H9 (cell line): ENCODE data around the gene KIF12. TPM values are rescaled to one million over a fixed set of nuclear protein-coding genes. Genes with fewer than 3 reads are reported as not detected.

Experiments
- DNase-seq: peaks from one replicate; pipeline ENCODE4 v3.0.0-alpha.2; 2017
- H2AFZ ChIP-seq: one replicate; pipeline ENCODE4 v1.6.1; 2013; ENCODE audit warnings: mild to moderate bottlenecking, low read length, control low read depth, moderate library complexity
- H2AK5ac ChIP-seq: 2 replicates; pipeline ENCODE4 v1.6.1; 2013; ENCODE audit warnings: low read length, control low read depth, mixed read lengths; ENCODE audit not compliant: insufficient read length
- H2BK120ac ChIP-seq: one replicate; pipeline ENCODE4 v1.6.1; 2013; ENCODE audit warnings: low read depth, mild to moderate bottlenecking, low read length, control low read depth, inconsistent platforms; ENCODE audit not compliant: poor library complexity, severe bottlenecking
- H2BK12ac ChIP-seq: 2 replicates; pipeline ENCODE4 v1.6.1; 2013; ENCODE audit warnings: low read length, control low read depth, mixed read lengths, low read depth; ENCODE audit not compliant: insufficient read length
- H2BK15ac ChIP-seq: 2 replicates; pipeline ENCODE4 v1.6.1; 2013; ENCODE audit warnings: low read depth, low read length, control low read depth
- H2BK20ac ChIP-seq: one replicate; pipeline ENCODE4 v1.6.1; 2013; ENCODE audit warnings: low read depth, mild to moderate bottlenecking, low read length, control low read depth, inconsistent platforms; ENCODE audit not compliant: poor library complexity, severe bottlenecking
- H2BK5ac ChIP-seq: 2 replicates; pipeline ENCODE4 v1.6.1; 2013; ENCODE audit warnings: low read length, control low read depth, mixed read lengths; ENCODE audit not compliant: insufficient read length
- H3K14ac ChIP-seq: 2 replicates; pipeline ENCODE4 v1.6.1; 2013; ENCODE audit warnings: low read length, control low read depth; ENCODE audit not compliant: insufficient read depth
- H3K18ac ChIP-seq: 2 replicates; pipeline ENCODE4 v1.6.1; 2013; ENCODE audit warnings: low read depth, mild to moderate bottlenecking, mixed read lengths, low read length, control low read depth; ENCODE audit not compliant: insufficient read length
- H3K23ac ChIP-seq: 2 replicates; pipeline ENCODE4 v1.6.1; 2013; ENCODE audit warnings: low read length, control low read depth, mixed read lengths, low read depth; ENCODE audit not compliant: insufficient read length
- H3K23me2 ChIP-seq: 2 replicates; pipeline ENCODE4 v1.6.1; 2013; ENCODE audit warnings: low read depth, mild to moderate bottlenecking, mixed read lengths, low read length, control low read depth; ENCODE audit not compliant: insufficient read length, poor library complexity, severe bottlenecking
- H3K27ac ChIP-seq: 2 replicates; pipeline ENCODE4 v1.5.1; 2013; ENCODE audit warnings: low read length, control low read depth, mixed read lengths, low read depth; ENCODE audit not compliant: insufficient read length
- H3K27me3 ChIP-seq: 2 replicates; pipeline ENCODE4 v1.6.1; 2013; ENCODE audit warnings: low read length, control low read depth, inconsistent platforms; ENCODE audit not compliant: insufficient read depth
- H3K4ac ChIP-seq: 2 replicates; pipeline ENCODE4 v1.6.1; 2013; ENCODE audit warnings: low read depth, mild to moderate bottlenecking, control low read depth, inconsistent platforms, low read length, moderate library complexity
- H3K4me1 ChIP-seq: 2 replicates; pipeline ENCODE4 v1.6.1; 2013; ENCODE audit warnings: low read length, control low read depth, inconsistent platforms; ENCODE audit not compliant: insufficient read depth
- H3K4me2 ChIP-seq: 2 replicates; pipeline ENCODE4 v1.6.1; 2013; ENCODE audit warnings: low read length, control low read depth, mixed read lengths; ENCODE audit not compliant: insufficient read length, insufficient read depth
- H3K56ac ChIP-seq: 2 replicates; pipeline ENCODE4 v1.6.1; 2013; ENCODE audit warnings: low read depth, mild to moderate bottlenecking, mixed read lengths, low read length, control low read depth; ENCODE audit not compliant: insufficient read length
- H3K79me1 ChIP-seq: 2 replicates; pipeline ENCODE4 v1.6.1; 2013; ENCODE audit warnings: low read depth, mild to moderate bottlenecking, moderate library complexity, low read length, control low read depth, inconsistent platforms; ENCODE audit not compliant: insufficient read depth, poor library complexity, severe bottlenecking
- H3K79me2 ChIP-seq: 2 replicates; pipeline ENCODE4 v1.6.1; 2013; ENCODE audit warnings: low read length, control low read depth, inconsistent platforms; ENCODE audit not compliant: insufficient read depth
- H3K9ac ChIP-seq: 2 replicates; pipeline ENCODE4 v1.6.1; 2013; ENCODE audit warnings: low read length, control low read depth, mixed read lengths; ENCODE audit not compliant: insufficient read length; ENCODE audit errors: extremely low read depth
- H3K9me3 ChIP-seq: one replicate; pipeline ENCODE4 v1.6.1; 2013; ENCODE audit warnings: low read depth, low read length, inconsistent platforms; ENCODE audit not compliant: control insufficient read depth
- H3T11ph ChIP-seq: one replicate; pipeline ENCODE4 v1.6.1; 2013; ENCODE audit warnings: mild to moderate bottlenecking, low read length, control low read depth, inconsistent platforms
- H4K20me1 ChIP-seq: one replicate; pipeline ENCODE4 v1.6.1; 2013; ENCODE audit not compliant: control insufficient read depth, insufficient read length, insufficient read depth
- H4K5ac ChIP-seq: 2 replicates; pipeline ENCODE4 v1.6.1; 2013; ENCODE audit warnings: low read depth, mild to moderate bottlenecking, mixed read lengths, low read length, control low read depth; ENCODE audit not compliant: insufficient read length
- H4K8ac ChIP-seq: replicated peaks from 2 replicates; pipeline ENCODE4 v1.6.1; 2013; ENCODE audit warnings: low read length, control low read depth, mixed read lengths, low read depth; ENCODE audit not compliant: insufficient read length
- H4K91ac ChIP-seq: 2 replicates; pipeline ENCODE4 v1.6.1; 2013; ENCODE audit warnings: low read depth, mild to moderate bottlenecking, moderate library complexity, mixed read lengths, low read length, control low read depth; ENCODE audit not compliant: insufficient read length
- H3K27ac Mint-ChIP-seq, 3 experiments: 2 replicates in 2 of 3; 3 replicates in 1 of 3; pipeline ENCODE4 v1.8.0; 2020 to 2021; ENCODE audit warnings: mixed read lengths in 3 of 3, mild to moderate bottlenecking in 1 of 3, moderate library complexity in 1 of 3
- H3K27me3 Mint-ChIP-seq: 2 replicates; pipeline ENCODE4 v1.8.0; 2021; ENCODE audit warnings: low read depth, mild to moderate bottlenecking, moderate library complexity, mixed read lengths
- H3K36me3 Mint-ChIP-seq, 3 experiments: 2 replicates in 2 of 3; 3 replicates in 1 of 3; pipeline ENCODE4 v1.8.0; 2020 to 2021; ENCODE audit warnings: low read depth in 3 of 3, mixed read lengths in 3 of 3; ENCODE audit not compliant: insufficient read depth in 1 of 3
- H3K4me1 Mint-ChIP-seq, 2 experiments: 2 replicates each; pipeline ENCODE4 v1.8.0; 2020; ENCODE audit warnings: mixed read lengths in 2 of 2
- H3K4me3 Mint-ChIP-seq, 2 experiments: 2 replicates in 1 of 2; 3 replicates in 1 of 2; pipeline ENCODE4 v1.8.0; 2020 to 2021; ENCODE audit warnings: mild to moderate bottlenecking in 2 of 2, mixed read lengths in 2 of 2, moderate library complexity in 1 of 2
- H3K9me3 Mint-ChIP-seq, 2 experiments: 2 replicates in 1 of 2; 3 replicates in 1 of 2; pipeline ENCODE4 v1.8.0; 2020; ENCODE audit warnings: mild to moderate bottlenecking in 2 of 2, mixed read lengths in 2 of 2, moderate library complexity in 1 of 2
- WGBS: extraction: QIAGEN DNeasy Blood & Tissue Kit; methylation state at CpG from one replicate; pipeline ENCODE4 v1.1.7; 2013; ENCODE audit warnings: missing lambda C conversion rate, low lambda C conversion rate, mixed read lengths; ENCODE audit not compliant: insufficient read length; ENCODE audit errors: extremely low coverage; 5-methylcytosine and 5-hydroxymethylcytosine counted together
- total RNA-seq: library from RNA; stranded (reverse); gene quantifications from 2 replicates; pipeline ENCODE4 v1.2.1, GENCODE V29; 2021
- TF ChIP-seq, protein P1 (sequence below): fragments of 200-600 bp; sonication (generic); conservative IDR thresholded peaks from 3 replicates; pipeline ENCODE4 v1.8.0; 2021; ENCODE audit warnings: antibody characterized with exemption, mild to moderate bottlenecking

Gene KIF12
- total RNA-seq, 1 experiment from 2014 or later = 3.3 TPM

DNA sequence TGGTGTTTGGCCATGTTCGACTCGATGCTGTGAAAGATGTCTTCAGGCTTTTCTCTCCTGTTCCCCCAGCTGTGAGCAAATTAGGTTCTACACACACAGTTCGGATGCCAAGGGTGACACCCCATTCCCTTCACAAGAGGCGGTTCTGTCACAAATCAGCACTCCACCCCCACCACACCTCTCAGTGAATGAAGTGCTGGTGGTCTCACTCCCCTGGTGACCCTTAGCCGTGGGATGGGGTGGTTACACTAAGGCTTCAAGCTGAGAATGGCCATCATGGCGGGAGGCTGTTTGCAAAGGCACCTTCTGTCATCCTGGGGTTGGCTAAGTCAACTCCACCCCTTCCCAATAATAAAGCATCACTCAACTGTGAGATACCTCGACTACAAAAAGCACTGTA, 47.4 kb downstream of the KIF12 start:
- Histone ChIP-seq H3K23ac (no peak overlapping the region), H4K5ac (no peak overlapping the region), H4K20me1 (no peaks in the 10 kb centered on the region), H4K91ac (no peak overlapping the region), H3K27me3 (no peaks in the 10 kb centered on the region), H2AK5ac (no peak overlapping the region), H2BK12ac (no peak overlapping the region), H3K4me1 (no peaks in the 10 kb centered on the region), H3K14ac (no peak overlapping the region), H2BK120ac (no peak overlapping the region), H4K8ac (no peak overlapping the region), H3K23me2 (no peaks in the 10 kb centered on the region), H3K4ac (no peak overlapping the region), H2BK15ac (no peak overlapping the region), H3K79me2 (no peaks in the 10 kb centered on the region), H3K18ac (no peak overlapping the region), H2AFZ (no peak overlapping the region), H3K9ac (no peak overlapping the region), H3K4me2 (no peak overlapping the region), H2BK20ac (no peak overlapping the region), H2BK5ac (no peak overlapping the region), H3K27ac (no peak overlapping the region), H3K79me1 (no peaks in the 10 kb centered on the region), H3K56ac (no peak overlapping the region), H3K9me3 (no peaks in the 10 kb centered on the region), H3T11ph (no peak overlapping the region)
- no peak overlapping the region for H3K4me3 Mint-ChIP-seq
- H3K27me3 Mint-ChIP-seq = no peaks in the 10 kb centered on the region
- DNase-seq = no peak
- no peak overlapping the region; a peak in 1 of 7 replicates for H3K27ac Mint-ChIP-seq
- no peaks in the 10 kb centered on the region for H3K9me3 Mint-ChIP-seq
- H3K36me3 Mint-ChIP-seq = peaks cover 16 to 52% (median 49%) of the 10 kb centered on the region in 3 experiments; a peak in 6 of 7 replicates
- no CpG with 5 or more reads among the region's 7 CpGs for whole genome bisulfite sequencing
- TF ChIP-seq, protein P1, sequence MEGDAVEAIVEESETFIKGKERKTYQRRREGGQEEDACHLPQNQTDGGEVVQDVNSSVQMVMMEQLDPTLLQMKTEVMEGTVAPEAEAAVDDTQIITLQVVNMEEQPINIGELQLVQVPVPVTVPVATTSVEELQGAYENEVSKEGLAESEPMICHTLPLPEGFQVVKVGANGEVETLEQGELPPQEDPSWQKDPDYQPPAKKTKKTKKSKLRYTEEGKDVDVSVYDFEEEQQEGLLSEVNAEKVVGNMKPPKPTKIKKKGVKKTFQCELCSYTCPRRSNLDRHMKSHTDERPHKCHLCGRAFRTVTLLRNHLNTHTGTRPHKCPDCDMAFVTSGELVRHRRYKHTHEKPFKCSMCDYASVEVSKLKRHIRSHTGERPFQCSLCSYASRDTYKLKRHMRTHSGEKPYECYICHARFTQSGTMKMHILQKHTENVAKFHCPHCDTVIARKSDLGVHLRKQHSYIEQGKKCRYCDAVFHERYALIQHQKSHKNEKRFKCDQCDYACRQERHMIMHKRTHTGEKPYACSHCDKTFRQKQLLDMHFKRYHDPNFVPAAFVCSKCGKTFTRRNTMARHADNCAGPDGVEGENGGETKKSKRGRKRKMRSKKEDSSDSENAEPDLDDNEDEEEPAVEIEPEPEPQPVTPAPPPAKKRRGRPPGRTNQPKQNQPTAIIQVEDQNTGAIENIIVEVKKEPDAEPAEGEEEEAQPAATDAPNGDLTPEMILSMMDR = no peak
- peaks cover 2 to 14% of the 10 kb centered on the region in 2 experiments for H3K4me1 Mint-ChIP-seq
